H9 (cell line): ENCODE results near the gene R3HCC1L. TPM values are rescaled to one million over a fixed set of nuclear protein-coding genes. Genes with fewer than 3 reads are reported as not detected.

ENCODE experiments used
- DNase-seq: peaks from one replicate; pipeline ENCODE4 v3.0.0-alpha.2; 2017
- H2AFZ ChIP-seq: one replicate; pipeline ENCODE4 v1.6.1; 2013; ENCODE audit warnings: mild to moderate bottlenecking, low read length, control low read depth, moderate library complexity
- H2AK5ac ChIP-seq: 2 replicates; pipeline ENCODE4 v1.6.1; 2013; ENCODE audit warnings: low read length, control low read depth, mixed read lengths; ENCODE audit not compliant: insufficient read length
- H2BK120ac ChIP-seq: one replicate; pipeline ENCODE4 v1.6.1; 2013; ENCODE audit warnings: low read depth, mild to moderate bottlenecking, low read length, control low read depth, inconsistent platforms; ENCODE audit not compliant: poor library complexity, severe bottlenecking
- H2BK12ac ChIP-seq: 2 replicates; pipeline ENCODE4 v1.6.1; 2013; ENCODE audit warnings: low read length, control low read depth, mixed read lengths, low read depth; ENCODE audit not compliant: insufficient read length
- H2BK15ac ChIP-seq: 2 replicates; pipeline ENCODE4 v1.6.1; 2013; ENCODE audit warnings: low read depth, low read length, control low read depth
- H2BK20ac ChIP-seq: one replicate; pipeline ENCODE4 v1.6.1; 2013; ENCODE audit warnings: low read depth, mild to moderate bottlenecking, low read length, control low read depth, inconsistent platforms; ENCODE audit not compliant: poor library complexity, severe bottlenecking
- H2BK5ac ChIP-seq: 2 replicates; pipeline ENCODE4 v1.6.1; 2013; ENCODE audit warnings: low read length, control low read depth, mixed read lengths; ENCODE audit not compliant: insufficient read length
- H3K14ac ChIP-seq: 2 replicates; pipeline ENCODE4 v1.6.1; 2013; ENCODE audit warnings: low read length, control low read depth; ENCODE audit not compliant: insufficient read depth
- H3K18ac ChIP-seq: 2 replicates; pipeline ENCODE4 v1.6.1; 2013; ENCODE audit warnings: low read depth, mild to moderate bottlenecking, mixed read lengths, low read length, control low read depth; ENCODE audit not compliant: insufficient read length
- H3K23ac ChIP-seq: 2 replicates; pipeline ENCODE4 v1.6.1; 2013; ENCODE audit warnings: low read length, control low read depth, mixed read lengths, low read depth; ENCODE audit not compliant: insufficient read length
- H3K23me2 ChIP-seq: 2 replicates; pipeline ENCODE4 v1.6.1; 2013; ENCODE audit warnings: low read depth, mild to moderate bottlenecking, mixed read lengths, low read length, control low read depth; ENCODE audit not compliant: insufficient read length, poor library complexity, severe bottlenecking
- H3K27ac ChIP-seq: 2 replicates; pipeline ENCODE4 v1.5.1; 2013; ENCODE audit warnings: low read length, control low read depth, mixed read lengths, low read depth; ENCODE audit not compliant: insufficient read length
- H3K27me3 ChIP-seq: 2 replicates; pipeline ENCODE4 v1.6.1; 2013; ENCODE audit warnings: low read length, control low read depth, inconsistent platforms; ENCODE audit not compliant: insufficient read depth
- H3K4ac ChIP-seq: 2 replicates; pipeline ENCODE4 v1.6.1; 2013; ENCODE audit warnings: low read depth, mild to moderate bottlenecking, control low read depth, inconsistent platforms, low read length, moderate library complexity
- H3K4me1 ChIP-seq: 2 replicates; pipeline ENCODE4 v1.6.1; 2013; ENCODE audit warnings: low read length, control low read depth, inconsistent platforms; ENCODE audit not compliant: insufficient read depth
- H3K4me2 ChIP-seq: 2 replicates; pipeline ENCODE4 v1.6.1; 2013; ENCODE audit warnings: low read length, control low read depth, mixed read lengths; ENCODE audit not compliant: insufficient read length, insufficient read depth
- H3K56ac ChIP-seq: 2 replicates; pipeline ENCODE4 v1.6.1; 2013; ENCODE audit warnings: low read depth, mild to moderate bottlenecking, mixed read lengths, low read length, control low read depth; ENCODE audit not compliant: insufficient read length
- H3K79me1 ChIP-seq: 2 replicates; pipeline ENCODE4 v1.6.1; 2013; ENCODE audit warnings: low read depth, mild to moderate bottlenecking, moderate library complexity, low read length, control low read depth, inconsistent platforms; ENCODE audit not compliant: insufficient read depth, poor library complexity, severe bottlenecking
- H3K79me2 ChIP-seq: 2 replicates; pipeline ENCODE4 v1.6.1; 2013; ENCODE audit warnings: low read length, control low read depth, inconsistent platforms; ENCODE audit not compliant: insufficient read depth
- H3K9ac ChIP-seq: 2 replicates; pipeline ENCODE4 v1.6.1; 2013; ENCODE audit warnings: low read length, control low read depth, mixed read lengths; ENCODE audit not compliant: insufficient read length; ENCODE audit errors: extremely low read depth
- H3K9me3 ChIP-seq: one replicate; pipeline ENCODE4 v1.6.1; 2013; ENCODE audit warnings: low read depth, low read length, inconsistent platforms; ENCODE audit not compliant: control insufficient read depth
- H3T11ph ChIP-seq: one replicate; pipeline ENCODE4 v1.6.1; 2013; ENCODE audit warnings: mild to moderate bottlenecking, low read length, control low read depth, inconsistent platforms
- H4K20me1 ChIP-seq: one replicate; pipeline ENCODE4 v1.6.1; 2013; ENCODE audit not compliant: control insufficient read depth, insufficient read length, insufficient read depth
- H4K5ac ChIP-seq: 2 replicates; pipeline ENCODE4 v1.6.1; 2013; ENCODE audit warnings: low read depth, mild to moderate bottlenecking, mixed read lengths, low read length, control low read depth; ENCODE audit not compliant: insufficient read length
- H4K8ac ChIP-seq: replicated peaks from 2 replicates; pipeline ENCODE4 v1.6.1; 2013; ENCODE audit warnings: low read length, control low read depth, mixed read lengths, low read depth; ENCODE audit not compliant: insufficient read length
- H4K91ac ChIP-seq: 2 replicates; pipeline ENCODE4 v1.6.1; 2013; ENCODE audit warnings: low read depth, mild to moderate bottlenecking, moderate library complexity, mixed read lengths, low read length, control low read depth; ENCODE audit not compliant: insufficient read length
- H3K27ac Mint-ChIP-seq, 3 experiments: 2 replicates in 2 of 3; 3 replicates in 1 of 3; pipeline ENCODE4 v1.8.0; 2020 to 2021; ENCODE audit warnings: mixed read lengths in 3 of 3, mild to moderate bottlenecking in 1 of 3, moderate library complexity in 1 of 3
- H3K27me3 Mint-ChIP-seq: 2 replicates; pipeline ENCODE4 v1.8.0; 2021; ENCODE audit warnings: low read depth, mild to moderate bottlenecking, moderate library complexity, mixed read lengths
- H3K36me3 Mint-ChIP-seq, 3 experiments: 2 replicates in 2 of 3; 3 replicates in 1 of 3; pipeline ENCODE4 v1.8.0; 2020 to 2021; ENCODE audit warnings: low read depth in 3 of 3, mixed read lengths in 3 of 3; ENCODE audit not compliant: insufficient read depth in 1 of 3
- H3K4me1 Mint-ChIP-seq, 2 experiments: 2 replicates each; pipeline ENCODE4 v1.8.0; 2020; ENCODE audit warnings: mixed read lengths in 2 of 2
- H3K4me3 Mint-ChIP-seq, 2 experiments: 2 replicates in 1 of 2; 3 replicates in 1 of 2; pipeline ENCODE4 v1.8.0; 2020 to 2021; ENCODE audit warnings: mild to moderate bottlenecking in 2 of 2, mixed read lengths in 2 of 2, moderate library complexity in 1 of 2
- H3K9me3 Mint-ChIP-seq, 2 experiments: 2 replicates in 1 of 2; 3 replicates in 1 of 2; pipeline ENCODE4 v1.8.0; 2020; ENCODE audit warnings: mild to moderate bottlenecking in 2 of 2, mixed read lengths in 2 of 2, moderate library complexity in 1 of 2
- CTCF ChIP-seq: fragments of 200-600 bp; sonication (generic); conservative IDR thresholded peaks from 3 replicates; pipeline ENCODE4 v1.8.0; 2021; ENCODE audit warnings: antibody characterized with exemption, mild to moderate bottlenecking
- WGBS: extraction: QIAGEN DNeasy Blood & Tissue Kit; methylation state at CpG from one replicate; pipeline ENCODE4 v1.1.7; 2013; ENCODE audit warnings: missing lambda C conversion rate, low lambda C conversion rate, mixed read lengths; ENCODE audit not compliant: insufficient read length; ENCODE audit errors: extremely low coverage; 5-methylcytosine and 5-hydroxymethylcytosine counted together
- total RNA-seq: library from RNA; stranded (reverse); gene quantifications from 2 replicates; pipeline ENCODE4 v1.2.1, GENCODE V29; 2021

The R3HCC1L gene
- total RNA-seq, 1 experiment from 2014 or later, result 18.5 TPM

- H3K27me3 ChIP-seq, result no peaks in the 10 kb centered on the region
- H3K4ac ChIP-seq, result no peak overlapping the region
- H2BK12ac ChIP-seq, result no peak overlapping the region
- no peak overlapping the region for H2AK5ac ChIP-seq
- no peak overlapping the region for H3K23ac ChIP-seq
- no peak overlapping the region for H4K5ac ChIP-seq
- H3K79me2 ChIP-seq, result no peaks in the 10 kb centered on the region
- peak; percentile 38 for DNase-seq
- TF ChIP-seq CTCF, result peak; percentile 38; the same call in 2 of the 3 replicates
- no peak overlapping the region for H4K8ac ChIP-seq
- no peak overlapping the region for H4K91ac ChIP-seq
- no peak overlapping the region for H2BK15ac ChIP-seq
- no peak overlapping the region for H2BK5ac ChIP-seq
- H2AFZ ChIP-seq, result no peak overlapping the region
- no peak overlapping the region for H2BK120ac ChIP-seq
- no peaks in the 10 kb centered on the region for H3K23me2 ChIP-seq
- peaks cover 6% of the 10 kb centered on the region in 2 experiments; a peak in 2 of 4 replicates for H3K4me1 Mint-ChIP-seq
- peaks cover 4% of the 10 kb centered on the region for H3K27me3 Mint-ChIP-seq
- no peak overlapping the region for H3K18ac ChIP-seq
- no peaks in the 10 kb centered on the region for H3K36me3 Mint-ChIP-seq
- H3K9me3 Mint-ChIP-seq, result no peaks in the 10 kb centered on the region; a peak in 2 of 5 replicates
- H3K14ac ChIP-seq, result no peak overlapping the region
- H3K27ac ChIP-seq, result no peak overlapping the region
- no peak overlapping the region for H3K4me2 ChIP-seq
- H3K79me1 ChIP-seq, result no peaks in the 10 kb centered on the region
- WGBS, result no CpG with 5 or more reads among the region's 10 CpGs
- no peaks in the 10 kb centered on the region for H4K20me1 ChIP-seq
- no peaks in the 10 kb centered on the region for H3K4me1 ChIP-seq
- H3T11ph ChIP-seq, result no peak overlapping the region
- no peak overlapping the region for H3K9ac ChIP-seq
- H2BK20ac ChIP-seq, result no peak overlapping the region
- H3K4me3 Mint-ChIP-seq, result no peak overlapping the region
- no peak overlapping the region for H3K56ac ChIP-seq
- H3K9me3 ChIP-seq, result no peaks in the 10 kb centered on the region
- H3K27ac Mint-ChIP-seq, result no peak overlapping the region
Observed at GRCh38 chr10:98107644-98108430, 26.6 kb upstream of the R3HCC1L start.
